HepG2 (cell line): ENCODE data around the gene TXNRD2.

ENCODE experiments used
- GABPA ChIP-seq, 2 experiments: IDR thresholded peaks; 2 replicates each; pipeline ENCODE4 v1.6.1; 2011 to 2016; ENCODE audit warnings: low read depth in 2 of 2, low read length in 1 of 2, missing biosample characterization in 1 of 2, missing genetic modification characterization in 1 of 2
- JUND ChIP-seq: sonication (generic); formaldehyde crosslinking; IDR thresholded peaks from 2 replicates; pipeline ENCODE4 v1.8.0; 2022; ENCODE audit warnings: mild to moderate bottlenecking, missing genetic modification reagents
- NFRKB ChIP-seq: fragments of 450-650 bp; IDR thresholded peaks from 2 replicates; pipeline ENCODE4 v1.6.1; 2017
- POLR2A ChIP-seq, 2 experiments: IDR thresholded peaks; 2 replicates each; pipeline ENCODE4 v1.6.1; 2011; ENCODE audit warnings: low read depth in 2 of 2, low read length in 2 of 2, mild to moderate bottlenecking in 1 of 2, moderate library complexity in 1 of 2; ENCODE audit not compliant: insufficient read depth in 1 of 2
- POLR2AphosphoS5 ChIP-seq: IDR thresholded peaks from 2 replicates; pipeline ENCODE4 v1.6.1; 2012; ENCODE audit warnings: low read depth, low read length
- RFX5 ChIP-seq: IDR thresholded peaks from 2 replicates; pipeline ENCODE4 v1.6.1; 2011; ENCODE audit warnings: low read depth, low read length, improper control_type of control experiment
- SUZ12 ChIP-seq: fragments of 150-350 bp; IDR thresholded peaks from 2 replicates; pipeline ENCODE4 v1.6.1; 2014; ENCODE audit warnings: low read depth, low read length
- TF ChIP-seq, protein P1 (sequence below): sonication (generic); formaldehyde crosslinking; IDR thresholded peaks from 2 replicates; pipeline ENCODE4 v1.4.0; 2020; ENCODE audit warnings: missing genetic modification reagents, borderline replicate concordance
- TF ChIP-seq, protein P2 (sequence below): sonication (generic); formaldehyde crosslinking; IDR thresholded peaks from 2 replicates; pipeline ENCODE4 v1.5.1; 2020; ENCODE audit warnings: mild to moderate bottlenecking, missing genetic modification reagents, borderline replicate concordance
- TF ChIP-seq, protein P3 (sequence below): sonication (generic); formaldehyde crosslinking; IDR thresholded peaks from 2 replicates; pipeline ENCODE4 v1.5.0; 2020; ENCODE audit warnings: mild to moderate bottlenecking, missing genetic modification reagents, moderate library complexity
- TF ChIP-seq, protein P4 (sequence below): sonication (generic); formaldehyde crosslinking; IDR thresholded peaks from 2 replicates; pipeline ENCODE4 v1.5.1; 2020; ENCODE audit warnings: mild to moderate bottlenecking, moderate library complexity, missing genetic modification reagents
- TF ChIP-seq, protein P5 (sequence below): sonication (generic); formaldehyde crosslinking; IDR thresholded peaks from 2 replicates; pipeline ENCODE4 v1.4.0; 2020; ENCODE audit warnings: missing genetic modification reagents
- TF ChIP-seq, protein P6 (sequence below): IDR thresholded peaks from 2 replicates; pipeline ENCODE4 v1.6.1; 2016

DNA sequence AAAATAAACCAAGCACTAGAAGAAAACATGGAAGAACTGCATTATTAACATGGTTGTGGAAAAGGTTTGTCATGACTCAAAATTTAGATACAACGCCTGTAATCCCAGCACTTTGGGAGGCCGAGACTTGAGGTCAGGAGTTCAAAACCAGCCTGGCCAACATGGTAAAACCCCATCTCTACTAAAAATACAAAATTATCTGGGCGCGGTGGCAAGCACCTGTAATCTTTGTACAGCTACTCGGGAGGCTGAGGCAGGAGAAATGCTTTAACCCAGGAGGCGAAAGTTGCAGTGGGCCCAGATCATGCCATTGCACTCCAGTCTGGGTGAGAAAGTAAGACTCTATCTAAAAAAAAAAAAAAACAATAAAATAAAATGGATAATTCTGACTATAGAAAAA lies 110.6 kb downstream of the TXNRD2 start:
- TF ChIP-seq RFX5 (no peak), SUZ12 (no peak), NFRKB (no peak), JUND (CRISPR knock-in tag) (no peak), POLR2AphosphoS5 (no peak), GABPA (IDR thresholded peaks at IDR 0.05; ENCODE audit: low read depth, low read length) (no peak), GABPA (CRISPR knock-in tag; IDR thresholded peaks at IDR 0.05; ENCODE audit: low read depth) (no peak), POLR2A (IDR thresholded peaks at IDR 0.05; ENCODE audit: insufficient read depth in 1 of 2, low read depth in 2 of 2, low read length in 2 of 2) (no peak)
- TF ChIP-seq, protein P1, sequence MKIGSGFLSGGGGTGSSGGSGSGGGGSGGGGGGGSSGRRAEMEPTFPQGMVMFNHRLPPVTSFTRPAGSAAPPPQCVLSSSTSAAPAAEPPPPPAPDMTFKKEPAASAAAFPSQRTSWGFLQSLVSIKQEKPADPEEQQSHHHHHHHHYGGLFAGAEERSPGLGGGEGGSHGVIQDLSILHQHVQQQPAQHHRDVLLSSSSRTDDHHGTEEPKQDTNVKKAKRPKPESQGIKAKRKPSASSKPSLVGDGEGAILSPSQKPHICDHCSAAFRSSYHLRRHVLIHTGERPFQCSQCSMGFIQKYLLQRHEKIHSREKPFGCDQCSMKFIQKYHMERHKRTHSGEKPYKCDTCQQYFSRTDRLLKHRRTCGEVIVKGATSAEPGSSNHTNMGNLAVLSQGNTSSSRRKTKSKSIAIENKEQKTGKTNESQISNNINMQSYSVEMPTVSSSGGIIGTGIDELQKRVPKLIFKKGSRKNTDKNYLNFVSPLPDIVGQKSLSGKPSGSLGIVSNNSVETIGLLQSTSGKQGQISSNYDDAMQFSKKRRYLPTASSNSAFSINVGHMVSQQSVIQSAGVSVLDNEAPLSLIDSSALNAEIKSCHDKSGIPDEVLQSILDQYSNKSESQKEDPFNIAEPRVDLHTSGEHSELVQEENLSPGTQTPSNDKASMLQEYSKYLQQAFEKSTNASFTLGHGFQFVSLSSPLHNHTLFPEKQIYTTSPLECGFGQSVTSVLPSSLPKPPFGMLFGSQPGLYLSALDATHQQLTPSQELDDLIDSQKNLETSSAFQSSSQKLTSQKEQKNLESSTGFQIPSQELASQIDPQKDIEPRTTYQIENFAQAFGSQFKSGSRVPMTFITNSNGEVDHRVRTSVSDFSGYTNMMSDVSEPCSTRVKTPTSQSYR (CRISPR knock-in tag) = no peak
- TF ChIP-seq, protein P2, sequence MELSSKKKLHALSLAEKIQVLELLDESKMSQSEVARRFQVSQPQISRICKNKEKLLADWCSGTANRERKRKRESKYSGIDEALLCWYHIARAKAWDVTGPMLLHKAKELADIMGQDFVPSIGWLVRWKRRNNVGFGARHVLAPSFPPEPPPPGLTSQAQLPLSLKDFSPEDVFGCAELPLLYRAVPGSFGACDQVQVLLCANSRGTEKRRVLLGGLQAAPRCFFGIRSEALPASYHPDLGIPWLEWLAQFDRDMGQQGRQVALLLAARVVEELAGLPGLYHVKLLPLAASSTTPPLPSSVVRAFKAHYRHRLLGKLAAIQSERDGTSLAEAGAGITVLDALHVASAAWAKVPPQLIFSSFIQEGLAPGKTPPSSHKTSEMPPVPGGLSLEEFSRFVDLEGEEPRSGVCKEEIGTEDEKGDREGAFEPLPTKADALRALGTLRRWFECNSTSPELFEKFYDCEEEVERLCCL (CRISPR knock-in tag) = no peak
- TF ChIP-seq, protein P3, sequence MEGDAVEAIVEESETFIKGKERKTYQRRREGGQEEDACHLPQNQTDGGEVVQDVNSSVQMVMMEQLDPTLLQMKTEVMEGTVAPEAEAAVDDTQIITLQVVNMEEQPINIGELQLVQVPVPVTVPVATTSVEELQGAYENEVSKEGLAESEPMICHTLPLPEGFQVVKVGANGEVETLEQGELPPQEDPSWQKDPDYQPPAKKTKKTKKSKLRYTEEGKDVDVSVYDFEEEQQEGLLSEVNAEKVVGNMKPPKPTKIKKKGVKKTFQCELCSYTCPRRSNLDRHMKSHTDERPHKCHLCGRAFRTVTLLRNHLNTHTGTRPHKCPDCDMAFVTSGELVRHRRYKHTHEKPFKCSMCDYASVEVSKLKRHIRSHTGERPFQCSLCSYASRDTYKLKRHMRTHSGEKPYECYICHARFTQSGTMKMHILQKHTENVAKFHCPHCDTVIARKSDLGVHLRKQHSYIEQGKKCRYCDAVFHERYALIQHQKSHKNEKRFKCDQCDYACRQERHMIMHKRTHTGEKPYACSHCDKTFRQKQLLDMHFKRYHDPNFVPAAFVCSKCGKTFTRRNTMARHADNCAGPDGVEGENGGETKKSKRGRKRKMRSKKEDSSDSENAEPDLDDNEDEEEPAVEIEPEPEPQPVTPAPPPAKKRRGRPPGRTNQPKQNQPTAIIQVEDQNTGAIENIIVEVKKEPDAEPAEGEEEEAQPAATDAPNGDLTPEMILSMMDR (CRISPR knock-in tag) = no peak
- TF ChIP-seq, protein P4, sequence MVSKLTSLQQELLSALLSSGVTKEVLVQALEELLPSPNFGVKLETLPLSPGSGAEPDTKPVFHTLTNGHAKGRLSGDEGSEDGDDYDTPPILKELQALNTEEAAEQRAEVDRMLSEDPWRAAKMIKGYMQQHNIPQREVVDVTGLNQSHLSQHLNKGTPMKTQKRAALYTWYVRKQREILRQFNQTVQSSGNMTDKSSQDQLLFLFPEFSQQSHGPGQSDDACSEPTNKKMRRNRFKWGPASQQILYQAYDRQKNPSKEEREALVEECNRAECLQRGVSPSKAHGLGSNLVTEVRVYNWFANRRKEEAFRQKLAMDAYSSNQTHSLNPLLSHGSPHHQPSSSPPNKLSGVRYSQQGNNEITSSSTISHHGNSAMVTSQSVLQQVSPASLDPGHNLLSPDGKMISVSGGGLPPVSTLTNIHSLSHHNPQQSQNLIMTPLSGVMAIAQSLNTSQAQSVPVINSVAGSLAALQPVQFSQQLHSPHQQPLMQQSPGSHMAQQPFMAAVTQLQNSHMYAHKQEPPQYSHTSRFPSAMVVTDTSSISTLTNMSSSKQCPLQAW (CRISPR knock-in tag) = no peak
- TF ChIP-seq, protein P5, sequence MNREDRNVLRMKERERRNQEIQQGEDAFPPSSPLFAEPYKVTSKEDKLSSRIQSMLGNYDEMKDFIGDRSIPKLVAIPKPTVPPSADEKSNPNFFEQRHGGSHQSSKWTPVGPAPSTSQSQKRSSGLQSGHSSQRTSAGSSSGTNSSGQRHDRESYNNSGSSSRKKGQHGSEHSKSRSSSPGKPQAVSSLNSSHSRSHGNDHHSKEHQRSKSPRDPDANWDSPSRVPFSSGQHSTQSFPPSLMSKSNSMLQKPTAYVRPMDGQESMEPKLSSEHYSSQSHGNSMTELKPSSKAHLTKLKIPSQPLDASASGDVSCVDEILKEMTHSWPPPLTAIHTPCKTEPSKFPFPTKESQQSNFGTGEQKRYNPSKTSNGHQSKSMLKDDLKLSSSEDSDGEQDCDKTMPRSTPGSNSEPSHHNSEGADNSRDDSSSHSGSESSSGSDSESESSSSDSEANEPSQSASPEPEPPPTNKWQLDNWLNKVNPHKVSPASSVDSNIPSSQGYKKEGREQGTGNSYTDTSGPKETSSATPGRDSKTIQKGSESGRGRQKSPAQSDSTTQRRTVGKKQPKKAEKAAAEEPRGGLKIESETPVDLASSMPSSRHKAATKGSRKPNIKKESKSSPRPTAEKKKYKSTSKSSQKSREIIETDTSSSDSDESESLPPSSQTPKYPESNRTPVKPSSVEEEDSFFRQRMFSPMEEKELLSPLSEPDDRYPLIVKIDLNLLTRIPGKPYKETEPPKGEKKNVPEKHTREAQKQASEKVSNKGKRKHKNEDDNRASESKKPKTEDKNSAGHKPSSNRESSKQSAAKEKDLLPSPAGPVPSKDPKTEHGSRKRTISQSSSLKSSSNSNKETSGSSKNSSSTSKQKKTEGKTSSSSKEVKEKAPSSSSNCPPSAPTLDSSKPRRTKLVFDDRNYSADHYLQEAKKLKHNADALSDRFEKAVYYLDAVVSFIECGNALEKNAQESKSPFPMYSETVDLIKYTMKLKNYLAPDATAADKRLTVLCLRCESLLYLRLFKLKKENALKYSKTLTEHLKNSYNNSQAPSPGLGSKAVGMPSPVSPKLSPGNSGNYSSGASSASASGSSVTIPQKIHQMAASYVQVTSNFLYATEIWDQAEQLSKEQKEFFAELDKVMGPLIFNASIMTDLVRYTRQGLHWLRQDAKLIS (CRISPR knock-in tag) = no peak
- TF ChIP-seq, protein P6, sequence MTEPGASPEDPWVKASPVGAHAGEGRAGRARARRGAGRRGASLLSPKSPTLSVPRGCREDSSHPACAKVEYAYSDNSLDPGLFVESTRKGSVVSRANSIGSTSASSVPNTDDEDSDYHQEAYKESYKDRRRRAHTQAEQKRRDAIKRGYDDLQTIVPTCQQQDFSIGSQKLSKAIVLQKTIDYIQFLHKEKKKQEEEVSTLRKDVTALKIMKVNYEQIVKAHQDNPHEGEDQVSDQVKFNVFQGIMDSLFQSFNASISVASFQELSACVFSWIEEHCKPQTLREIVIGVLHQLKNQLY = no peak
